HEK293 (cell line): ENCODE data around the gene CSNK1G2.

Source experiments
- CTCF ChIA-PET: fragments of 350-600 bp; formaldehyde crosslinking; extraction: SDS; loops from one replicate; lab custom pipeline; 2021; ENCODE audit warnings: antibody characterized with exemption; lab: Yijun Ruan, JAX
- POLR2A ChIA-PET: fragments of 300-600 bp; formaldehyde crosslinking; extraction: SDS; loops from one replicate; lab custom pipeline; 2020; ENCODE audit warnings: antibody characterized with exemption, inconsistent platforms; lab: Yijun Ruan, JAX
- H3K27ac ChIP-seq: fragments of 200-500 bp; sonication (Bioruptor generic); 2 replicates; pipeline ENCODE4 v1.5.1; 2014; ENCODE audit warnings: low read depth, low read length, control low read depth, inconsistent platforms; ENCODE audit errors: extremely low read depth
- H3K36me3 ChIP-seq, 2 experiments: fragments of 200-500 bp in 1 of 2; sonication (Bioruptor generic) in 1 of 2; 1 replicate in 1 of 2; 2 replicates in 1 of 2; pipeline ENCODE4 v1.5.1; 2014 to 2017; ENCODE audit warnings: inconsistent platforms in 2 of 2, low read length in 2 of 2; ENCODE audit not compliant: control insufficient read depth in 2 of 2, insufficient read depth in 1 of 2
- H3K4me1 ChIP-seq: fragments of 200-500 bp; sonication (Bioruptor generic); 2 replicates; pipeline ENCODE4 v1.5.1; 2014; ENCODE audit warnings: mild to moderate bottlenecking, low read length, inconsistent platforms; ENCODE audit not compliant: control insufficient read depth, insufficient read depth
- H3K4me3 ChIP-seq: 2 replicates; pipeline ENCODE4 v1.5.1; 2011; ENCODE audit warnings: low read depth, mild to moderate bottlenecking, control low read depth, low read length, moderate library complexity
- H3K9me3 ChIP-seq: fragments of 200-500 bp; sonication (Bioruptor generic); 2 replicates; pipeline ENCODE4 v1.5.1; 2014; ENCODE audit warnings: low read depth, low read length, inconsistent platforms; ENCODE audit not compliant: control insufficient read depth, insufficient read depth
- FEZF1 ChIP-seq: fragments of 450-650 bp; formaldehyde crosslinking; IDR thresholded peaks from 2 replicates; pipeline ENCODE4 v1.5.1; 2016; ENCODE audit warnings: missing biosample characterization, missing genetic modification characterization
- GFI1B ChIP-seq: fragments of 450-650 bp; formaldehyde crosslinking; IDR thresholded peaks from 2 replicates; pipeline ENCODE4 v1.5.1; 2016; ENCODE audit warnings: missing biosample characterization, missing genetic modification characterization
- KLF1 ChIP-seq: fragments of 450-650 bp; formaldehyde crosslinking; IDR thresholded peaks from 2 replicates; pipeline ENCODE4 v1.5.1; 2016; ENCODE audit warnings: missing biosample characterization, missing genetic modification characterization
- KLF8 ChIP-seq: fragments of 450-650 bp; formaldehyde crosslinking; IDR thresholded peaks from 2 replicates; pipeline ENCODE4 v1.5.1; 2016; ENCODE audit warnings: missing biosample characterization, missing genetic modification characterization
- ZNF132 ChIP-seq: fragments of 450-650 bp; formaldehyde crosslinking; IDR thresholded peaks from 2 replicates; pipeline ENCODE4 v1.5.1; 2017; ENCODE audit warnings: missing biosample characterization, missing genetic modification characterization, borderline replicate concordance
- ZNF133 ChIP-seq: fragments of 450-650 bp; formaldehyde crosslinking; IDR thresholded peaks from 2 replicates; pipeline ENCODE4 v1.5.1; 2016; ENCODE audit warnings: missing biosample characterization, missing genetic modification characterization
- ZNF174 ChIP-seq: fragments of 450-650 bp; formaldehyde crosslinking; IDR thresholded peaks from 2 replicates; pipeline ENCODE4 v1.5.0; 2017; ENCODE audit warnings: missing biosample characterization, mild to moderate bottlenecking, missing genetic modification characterization
- ZNF23 ChIP-seq: fragments of 450-650 bp; formaldehyde crosslinking; IDR thresholded peaks from 2 replicates; pipeline ENCODE4 v1.5.1; 2016; ENCODE audit warnings: missing biosample characterization, missing genetic modification characterization, borderline replicate concordance
- ZNF292 ChIP-seq: fragments of 450-650 bp; formaldehyde crosslinking; IDR thresholded peaks from 2 replicates; pipeline ENCODE4 v1.5.1; 2016; ENCODE audit warnings: low read depth, missing biosample characterization, missing genetic modification characterization, borderline replicate concordance
- ZNF311 ChIP-seq: fragments of 450-650 bp; formaldehyde crosslinking; IDR thresholded peaks from 2 replicates; pipeline ENCODE4 v1.5.1; 2017; ENCODE audit warnings: missing biosample characterization, missing genetic modification characterization, borderline replicate concordance
- ZNF639 ChIP-seq: fragments of 450-650 bp; formaldehyde crosslinking; IDR thresholded peaks from 2 replicates; pipeline ENCODE4 v1.5.1; 2016; ENCODE audit warnings: missing biosample characterization, missing genetic modification characterization
- ZNF677 ChIP-seq: fragments of 450-650 bp; IDR thresholded peaks from 2 replicates; pipeline ENCODE4 v1.5.0; 2018; ENCODE audit warnings: missing biosample characterization, mild to moderate bottlenecking, missing genetic modification characterization, moderate library complexity
- ZNF776 ChIP-seq: fragments of 450-650 bp; formaldehyde crosslinking; IDR thresholded peaks from 2 replicates; pipeline ENCODE4 v1.5.0; 2017; ENCODE audit warnings: missing biosample characterization, missing genetic modification characterization, borderline replicate concordance
- TF ChIP-seq, protein P1 (sequence below): fragments of 450-650 bp; formaldehyde crosslinking; IDR thresholded peaks from 2 replicates; pipeline ENCODE4 v1.5.1; 2016; ENCODE audit warnings: missing biosample characterization, missing genetic modification characterization

CSNK1G2 gene

DNA sequence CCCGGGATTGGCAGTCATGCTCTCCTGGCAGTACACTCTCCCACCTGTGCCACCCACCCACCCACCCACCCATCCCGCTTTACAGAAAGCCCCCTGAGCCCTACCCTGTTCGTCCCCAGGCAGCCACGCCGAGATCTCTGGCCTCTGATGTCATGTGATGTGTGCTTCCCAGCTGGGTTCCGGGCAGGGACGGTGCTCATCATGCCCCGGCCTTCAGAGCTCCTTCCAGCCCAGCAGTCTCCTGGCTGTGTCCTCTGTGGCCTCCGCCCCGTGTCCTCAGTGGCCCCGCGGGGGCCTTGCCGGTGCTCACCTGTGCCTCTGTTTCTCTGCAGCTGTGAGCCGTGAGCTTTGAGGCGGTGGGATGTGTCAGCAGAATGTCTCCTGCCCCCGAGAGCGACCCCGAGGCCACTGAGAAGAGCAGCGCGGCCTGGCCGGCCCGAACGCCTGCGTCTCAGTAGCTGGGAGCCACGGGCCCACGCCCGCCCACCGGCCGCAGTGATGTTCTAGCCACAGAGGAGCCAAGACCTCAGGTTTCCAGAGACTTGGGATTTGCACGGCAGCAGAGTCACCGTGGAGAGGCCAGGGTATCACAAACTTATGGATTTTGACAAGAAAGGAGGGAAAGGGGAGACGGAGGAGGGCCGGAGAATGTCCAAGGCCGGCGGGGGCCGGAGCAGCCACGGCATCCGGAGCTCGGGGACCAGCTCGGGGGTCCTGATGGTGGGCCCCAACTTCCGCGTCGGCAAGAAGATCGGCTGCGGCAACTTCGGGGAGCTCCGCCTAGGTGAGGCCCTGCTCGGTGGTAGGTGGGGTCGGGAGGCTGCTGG lies 28.4 kb downstream of the CSNK1G2 start:
- Histone ChIP-seq H3K27ac (no peak overlapping the region), H3K4me1 (no peaks in the 10 kb centered on the region), H3K4me3 (no peak overlapping the region), H3K36me3 (peaks cover 3 to 30% of the 10 kb centered on the region in 2 experiments; a peak in 2 of 3 replicates), H3K9me3 (no peaks in the 10 kb centered on the region)
- ChIA-PET POLR2A (interaction anchor here (0.6 kb wide), 2 partner anchors 40 to 46 kb away, joined by 3 to 4 read pairs; no protein-coding TSS in a partner anchor), CTCF (no interaction called here)
- TF ChIP-seq ZNF133 (tag by site-specific recombination) (no peak), ZNF639 (tag by site-specific recombination) (no peak), ZNF292 (tag by site-specific recombination) (no peak), ZNF311 (tag by site-specific recombination) (no peak), ZNF23 (no peak), ZNF132 (no peak), ZNF776 (tag by site-specific recombination) (no peak), ZNF174 (no peak), GFI1B (tag by site-specific recombination) (no peak), FEZF1 (tag by site-specific recombination) (no peak)

GRCh38 chr19:1970003-1970805 lies 29.2 kb downstream of the CSNK1G2 start:
- peaks cover 3 to 38% of the 10 kb centered on the region in 2 experiments; a peak in 2 of 3 replicates for H3K36me3 ChIP-seq
- H3K9me3 ChIP-seq: no peaks in the 10 kb centered on the region
- ChIA-PET CTCF (no interaction called here), POLR2A (interaction anchor here (0.6 kb wide), 1 partner anchor 39 kb away, joined by 3 read pairs; no protein-coding TSS in a partner anchor)
- H3K4me3 ChIP-seq: no peak overlapping the region
- TF ChIP-seq KLF8 (tag by site-specific recombination): 0 out of 2 replicates have a peak, but pooled peaks have one; percentile 18
- no peak for TF ChIP-seq KLF1
- H3K27ac ChIP-seq: no peak overlapping the region
- no peaks in the 10 kb centered on the region for H3K4me1 ChIP-seq

DNA sequence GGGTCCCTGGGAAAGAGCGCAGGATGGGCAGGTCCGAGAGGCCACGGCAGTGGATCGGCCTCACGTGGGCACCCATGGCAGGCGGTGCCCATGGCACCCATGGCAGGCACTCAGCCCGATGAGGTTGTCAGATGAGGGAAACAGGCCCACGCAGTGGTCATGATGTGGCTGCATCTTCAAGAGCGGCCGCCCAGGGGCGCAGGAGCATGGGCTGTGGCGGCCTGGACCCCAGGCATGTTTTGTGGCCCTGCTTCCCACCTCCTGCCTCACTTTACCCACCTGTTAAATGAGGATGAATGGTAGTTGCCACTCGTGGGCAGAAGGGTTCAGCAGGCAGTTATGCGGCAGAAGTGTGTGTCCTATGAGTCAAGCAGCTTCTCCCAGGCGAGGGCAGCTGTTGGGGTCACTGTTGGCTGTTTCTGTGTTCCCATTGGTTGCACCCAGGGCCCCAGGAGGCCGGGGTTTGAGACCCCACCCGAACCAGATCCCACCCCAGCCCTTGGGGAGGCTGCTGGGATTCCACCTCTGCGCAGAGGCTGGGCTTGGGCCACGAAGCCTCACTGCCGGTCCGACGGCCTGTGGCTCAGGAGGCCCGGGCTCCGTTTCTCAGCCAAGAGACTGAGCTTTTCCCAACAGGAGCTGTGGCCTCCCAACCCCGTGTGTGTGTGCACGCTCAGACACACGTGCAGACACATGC lies 30.0 kb downstream of the CSNK1G2 start:
- CTCF ChIA-PET: interaction anchor here (0.7 kb wide), 1 partner anchor 81 kb away, joined by 3 read pairs; no protein-coding TSS in a partner anchor
- Histone ChIP-seq H3K9me3 (no peaks in the 10 kb centered on the region), H3K4me1 (no peaks in the 10 kb centered on the region), H3K27ac (no peak overlapping the region), H3K36me3 (peaks cover 3 to 45% of the 10 kb centered on the region in 2 experiments; a peak in 2 of 3 replicates), H3K4me3 (no peak overlapping the region)
- TF ChIP-seq, protein P1, sequence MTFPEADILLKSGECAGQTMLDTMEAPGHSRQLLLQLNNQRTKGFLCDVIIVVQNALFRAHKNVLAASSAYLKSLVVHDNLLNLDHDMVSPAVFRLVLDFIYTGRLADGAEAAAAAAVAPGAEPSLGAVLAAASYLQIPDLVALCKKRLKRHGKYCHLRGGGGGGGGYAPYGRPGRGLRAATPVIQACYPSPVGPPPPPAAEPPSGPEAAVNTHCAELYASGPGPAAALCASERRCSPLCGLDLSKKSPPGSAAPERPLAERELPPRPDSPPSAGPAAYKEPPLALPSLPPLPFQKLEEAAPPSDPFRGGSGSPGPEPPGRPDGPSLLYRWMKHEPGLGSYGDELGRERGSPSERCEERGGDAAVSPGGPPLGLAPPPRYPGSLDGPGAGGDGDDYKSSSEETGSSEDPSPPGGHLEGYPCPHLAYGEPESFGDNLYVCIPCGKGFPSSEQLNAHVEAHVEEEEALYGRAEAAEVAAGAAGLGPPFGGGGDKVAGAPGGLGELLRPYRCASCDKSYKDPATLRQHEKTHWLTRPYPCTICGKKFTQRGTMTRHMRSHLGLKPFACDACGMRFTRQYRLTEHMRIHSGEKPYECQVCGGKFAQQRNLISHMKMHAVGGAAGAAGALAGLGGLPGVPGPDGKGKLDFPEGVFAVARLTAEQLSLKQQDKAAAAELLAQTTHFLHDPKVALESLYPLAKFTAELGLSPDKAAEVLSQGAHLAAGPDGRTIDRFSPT (tag by site-specific recombination): peak; percentile 78
- no peak for TF ChIP-seq ZNF677
- POLR2A ChIA-PET: no interaction called here
